HG03025 (cell line): ENCODE measurements around the gene ZNF563.
A peak's percentile ranks its signal among the peaks of the same experiment; 100 is the strongest.

Source experiments
- ATAC-seq: cut with Tn5 transposase; IDR thresholded peaks from one replicate; pipeline ENCODE4 v1.9.1; 2021; ENCODE audit warnings: mild to moderate bottlenecking, moderate library complexity; ENCODE audit not compliant: unreplicated experiment, low FRiP score

The ZNF563 gene

DNA sequence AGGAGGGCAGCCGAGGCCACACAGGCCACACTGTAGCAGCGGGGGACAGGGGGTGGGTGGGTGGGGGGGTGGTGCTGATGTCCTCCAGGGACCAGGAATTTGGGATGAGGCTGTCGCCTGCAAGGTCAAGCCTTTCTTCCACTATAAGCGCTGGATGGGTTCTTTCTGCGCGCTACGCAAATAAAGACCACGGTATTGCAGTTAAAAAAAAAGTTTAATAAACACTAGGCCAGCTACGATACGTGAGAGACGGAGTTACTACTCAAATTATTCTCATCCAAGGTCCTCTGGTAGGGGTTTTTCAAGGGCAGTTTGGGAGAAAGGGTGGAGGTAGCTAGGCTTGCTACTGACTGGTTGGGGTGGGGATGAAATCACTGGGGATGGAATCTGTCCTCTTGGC is 38.2 kb downstream of the ZNF563 start:
- no peak for ATAC-seq

- peak; percentile 85 for ATAC-seq
Measured at GRCh38 chr19:12294249-12295158, 38.9 kb downstream of the ZNF563 start, which contains the start of gene ZNF44. TSS of gene ZNF44 (minus strand) at chr19:12294883. CDS start at chr19:12294694, 189 bp downstream.

DNA sequence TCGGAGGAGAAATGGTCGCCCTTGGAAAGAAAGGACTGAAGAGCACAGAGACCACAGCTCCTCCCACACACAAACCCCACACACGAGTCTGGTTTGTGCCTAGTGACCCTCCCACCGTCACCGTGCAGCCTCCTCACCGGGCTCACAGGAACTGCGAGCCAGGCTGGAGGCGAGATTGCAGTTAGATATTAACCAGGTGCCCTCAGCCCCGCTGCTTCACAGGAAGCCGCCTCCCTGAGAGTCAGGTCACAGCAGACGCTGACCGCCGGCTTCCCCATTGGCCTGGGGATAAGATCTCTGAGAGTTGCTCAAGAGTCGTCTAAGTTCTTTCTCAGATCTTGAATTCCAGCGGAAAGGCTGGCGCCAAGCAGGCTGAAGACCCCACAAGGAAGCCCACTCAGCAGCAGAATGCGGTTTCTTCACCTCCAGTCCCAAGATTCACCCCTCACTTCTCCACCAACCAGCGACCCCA is 39.6 kb downstream of the ZNF563 start:
- no peak for ATAC-seq

- no peak for ATAC-seq
Measured at GRCh38 chr19:12289790-12290065, 43.7 kb downstream of the ZNF563 start.

GRCh38 chr19:12287958-12288500 is 45.4 kb downstream of the ZNF563 start:
- ATAC-seq: no peak

DNA sequence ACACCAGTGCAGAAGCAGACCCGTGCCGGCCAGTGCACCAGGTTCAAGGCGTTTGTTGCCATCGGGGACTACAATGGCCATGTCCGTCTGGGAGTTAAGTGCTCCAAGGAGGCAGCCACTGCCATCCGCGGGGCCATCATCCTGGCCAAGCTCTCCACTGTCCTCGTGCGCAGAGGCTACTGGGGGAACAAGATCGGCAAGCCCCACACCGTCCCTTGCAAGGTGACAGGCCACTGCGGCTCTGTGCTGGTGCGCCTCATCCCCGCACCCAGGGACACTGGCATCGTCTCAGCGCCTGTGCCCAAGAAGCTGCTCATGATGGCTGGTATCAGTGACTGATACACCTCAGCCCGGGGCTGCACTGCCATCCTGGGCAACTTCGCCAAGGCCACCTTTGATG is 48.8 kb downstream of the ZNF563 start:
- no peak for ATAC-seq

- ATAC-seq: no peak
Measured at GRCh38 chr19:12284226-12284625, 49.2 kb downstream of the ZNF563 start.

GRCh38 chr19:12278713-12279112 is 54.7 kb downstream of the ZNF563 start:
- no peak for ATAC-seq

- ATAC-seq: no peak
Measured at GRCh38 chr19:12272980-12273901, 60.2 kb downstream of the ZNF563 start.

- no peak for ATAC-seq
Measured at GRCh38 chr19:12272386-12272785, 61.0 kb downstream of the ZNF563 start.

DNA sequence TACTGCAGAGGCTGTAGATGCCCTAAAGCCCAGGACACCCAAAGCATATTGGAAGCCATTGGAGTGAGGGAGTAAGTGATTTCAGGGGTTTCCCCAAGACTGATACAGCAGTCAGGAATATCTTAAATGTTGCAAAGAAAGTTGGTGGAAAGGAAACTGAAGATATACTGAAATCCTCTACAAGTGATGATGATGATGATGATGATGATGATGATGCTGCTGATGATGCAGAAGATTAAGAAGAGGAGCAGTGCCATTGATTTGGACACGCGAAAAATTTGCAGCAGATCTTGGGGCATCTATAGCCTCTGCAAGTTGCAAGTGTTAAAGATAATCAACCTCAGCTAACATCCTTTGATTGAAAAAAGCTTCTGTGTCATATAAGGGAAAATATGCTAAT is 62.6 kb downstream of the ZNF563 start:
- no peak for ATAC-seq
